Endothelial cell of umbilical vein (primary cell): Measurements from ENCODE around the gene CAPS. TPM values are rescaled to one million over a fixed set of nuclear protein-coding genes. Genes with fewer than 3 reads are reported as not detected.
A peak's percentile ranks its signal among the peaks of the same experiment; 100 is the strongest.

Experiments used
- BruUV-seq: library from RNA; stranded (reverse); fragments of 400-500 nt; replicated peaks from 2 replicates; lab custom pipeline; 2021; lab: Mats Ljungman, UMichigan
- CTCF ChIA-PET: fragments of 300-600, 350-600 bp; sonication (Branson Sonifier 250); formaldehyde crosslinking; loops from one replicate; lab custom pipeline; 2021; ENCODE audit warnings: antibody characterized with exemption, inconsistent platforms; lab: Charles Lee
- POLR2A ChIA-PET: fragments of 300-600, 350-600 bp; sonication (Branson Sonifier 250); formaldehyde crosslinking; loops from one replicate; lab custom pipeline; 2021; ENCODE audit warnings: antibody characterized with exemption, inconsistent platforms; lab: Charles Lee
- DNase-seq: peaks from one replicate; pipeline ENCODE4 v3.0.0-alpha.2; 2011; ENCODE audit warnings: low read depth, low spot score
- FAIRE-seq: peaks from 2 replicates; lab custom pipeline; 2011; peaks lifted over from hg19 to GRCh38; lab: Jason Lieb, UNC
- H2AFZ ChIP-seq: 2 replicates; pipeline ENCODE4 v1.6.0; 2012; ENCODE audit warnings: low read depth, low read length, control low read depth, inconsistent platforms
- H3K27ac ChIP-seq: 2 replicates; pipeline ENCODE4 v1.5.1; 2011; ENCODE audit warnings: low read depth, mild to moderate bottlenecking, control low read depth, low read length, moderate library complexity; ENCODE audit not compliant: insufficient read depth
- H3K27me3 ChIP-seq, 2 experiments: 2 replicates each; pipeline versions ENCODE4 v1.6.0 to v1.6.1; 2011; ENCODE audit warnings: low read length in 2 of 2, mixed read lengths in 1 of 2; ENCODE audit not compliant: control insufficient read depth in 2 of 2, insufficient read depth in 2 of 2
- H3K36me3 ChIP-seq, 2 experiments: 2 replicates in 1 of 2; 3 replicates in 1 of 2; pipeline ENCODE4 v1.5.1; 2011; ENCODE audit warnings: low read length in 2 of 2, mild to moderate bottlenecking in 1 of 2, moderate library complexity in 1 of 2; ENCODE audit not compliant: control insufficient read depth in 2 of 2, insufficient read depth in 2 of 2; ENCODE audit errors: extremely low read depth in 1 of 2
- H3K4me1 ChIP-seq: 3 replicates; pipeline ENCODE4 v1.5.1; 2011; ENCODE audit warnings: mild to moderate bottlenecking, low read length; ENCODE audit not compliant: control insufficient read depth, insufficient read depth; ENCODE audit errors: extremely low read depth
- H3K4me2 ChIP-seq: 2 replicates; pipeline ENCODE4 v1.6.1; 2011; ENCODE audit warnings: low read length, control low read depth, mixed read lengths; ENCODE audit not compliant: insufficient read depth
- H3K4me3 ChIP-seq, 3 experiments: fragments of 200-600 bp in 1 of 3; sonication (generic), shearing (Covaris generic) in 1 of 3; replicated peaks in 1 of 3; 2 replicates each; pipeline ENCODE4 v1.5.1; 2011 to 2016; ENCODE audit warnings: control low read depth in 3 of 3, low read length in 3 of 3, mild to moderate bottlenecking in 2 of 3, inconsistent platforms in 1 of 3, low read depth in 1 of 3, moderate library complexity in 1 of 3; ENCODE audit not compliant: insufficient read depth in 1 of 3
- H3K79me2 ChIP-seq: 2 replicates; pipeline ENCODE4 v1.6.0; 2012; ENCODE audit warnings: low read length, inconsistent platforms; ENCODE audit not compliant: control insufficient read depth, insufficient read depth
- H3K9ac ChIP-seq: replicated peaks from 2 replicates; pipeline ENCODE3; 2011; ENCODE audit warnings: low read length, control low read depth; ENCODE audit not compliant: insufficient read depth; ENCODE audit errors: extremely low read depth
- H3K9me1 ChIP-seq: replicated peaks from 3 replicates; pipeline ENCODE4 v1.6.0; 2011; ENCODE audit warnings: mild to moderate bottlenecking, low read length; ENCODE audit not compliant: control insufficient read depth, insufficient read depth; ENCODE audit errors: extremely low read depth
- H3K9me3 ChIP-seq: replicated peaks from 2 replicates; pipeline ENCODE4 v1.5.1; 2012; ENCODE audit warnings: low read length, inconsistent platforms; ENCODE audit not compliant: control insufficient read depth, insufficient read depth
- H4K20me1 ChIP-seq: replicated peaks from 2 replicates; pipeline ENCODE3; 2011; ENCODE audit warnings: mild to moderate bottlenecking, low read length; ENCODE audit not compliant: control insufficient read depth, insufficient read depth; ENCODE audit errors: extremely low read depth
- EZH2 ChIP-seq: IDR thresholded peaks from 2 replicates; pipeline ENCODE4 v1.6.1; 2012; ENCODE audit warnings: borderline replicate concordance, low read depth, mild to moderate bottlenecking, moderate library complexity, low read length, inconsistent platforms; ENCODE audit not compliant: severe bottlenecking
- JUN ChIP-seq: IDR thresholded peaks from 2 replicates; pipeline ENCODE4 v1.6.1; 2011; ENCODE audit warnings: borderline replicate concordance, low read depth; ENCODE audit not compliant: insufficient read length, insufficient read depth
- MAX ChIP-seq: IDR thresholded peaks from 2 replicates; pipeline ENCODE4 v1.6.1; 2011; ENCODE audit not compliant: insufficient read depth, insufficient read length
- POLR2A ChIP-seq: IDR thresholded peaks from 2 replicates; pipeline ENCODE4 v1.6.1; 2012; ENCODE audit warnings: low read depth, mild to moderate bottlenecking, control low read depth, low read length
- POLR2AphosphoS5 ChIP-seq: IDR thresholded peaks from 2 replicates; pipeline ENCODE4 v1.6.1; 2012; ENCODE audit warnings: low read depth, mild to moderate bottlenecking, control low read depth, low read length, moderate library complexity; ENCODE audit not compliant: insufficient read depth
- dilution Hi-C: fragments of 300-500 bp; cut with MboI; formaldehyde crosslinking; loops from one replicate; pipeline ENCODE4 v1.15.0; 2019; ENCODE audit warnings: low sequenced_read_pairs; ENCODE audit not compliant: extremely low pct_ligation_motif_present
- intact Hi-C: fragments of 100-400 bp; cut with micrococcal nuclease; formaldehyde crosslinking; loops from one replicate; pipeline ENCODE4 v1.10.0; 2022
- polyA plus RNA-seq, 4 experiments: library from polyadenylated mRNA; depleted of rRNA in 3 of 4; stranded (reverse) in 3 of 4; unstranded in 1 of 4; fragments of >200 nt; gene quantifications; 2 replicates each; pipeline versions ENCODE4 v1.2.1 to v1.2.3, GENCODE V29; 2011 to 2012; ENCODE audit warnings: missing spikeins in 1 of 4
- total RNA-seq: library from RNA; stranded (reverse); gene quantifications from 2 replicates; pipeline ENCODE4 v1.2.3, GENCODE V29; 2021

Gene CAPS
- total and polyA plus RNA-seq, 2 donors (not counting 3 experiments of a cell fraction or from before 2014, with no cell fraction given), result 6.9 to 8.9 TPM

GRCh38 chr19:5904352-5905113 lies 9.5 kb upstream of the CAPS start, which contains the start of gene VMAC:
TSS of gene VMAC (plus strand) at chr19:5904872. CDS start at chr19:5904891, 19 bp downstream.
- ChIA-PET POLR2A (interaction anchor here (0.5 to 3.0 kb wide), 7 partner anchors 31 to 595 kb away, joined by 3 to 14 read pairs (median 3); partner anchors contain the start of genes RPL36, SAFB and SAFB2), CTCF (interaction anchor here (0.6 to 3.5 kb wide), 5 partner anchors 30 to 184 kb away, joined by 3 to 37 read pairs (median 7); partner anchors contain the start of genes CATSPERD and LONP1)
- Histone ChIP-seq H3K36me3 (peaks cover 0 to 5% of the 10 kb centered on the region in 2 experiments), H2AFZ (peak within 1 kb of the TSS; percentile 69), H3K27ac (peak within 1 kb of the TSS; percentile 90), H3K4me3 (peak within 1 kb of the TSS; percentile 45 to 89 (median 86)), H3K9me1 (no peaks in the 10 kb centered on the region), H3K4me2 (peak within 1 kb of the TSS; percentile 87), H3K9me3 (no peaks in the 10 kb centered on the region), H4K20me1 (no peaks in the 10 kb centered on the region), H3K27me3 (no peaks in the 10 kb centered on the region), H3K9ac (peak within 1 kb of the TSS; percentile 99), H3K4me1 (peaks cover 8% of the 10 kb centered on the region), H3K79me2 (peaks cover 32% of the 10 kb centered on the region)
- FAIRE-seq (peak; percentile 100), DNase-seq (peak; percentile 100)
- intact Hi-C loops, result loop anchor here (1.0 to 10.0 kb wide), 7 partner anchors 58 to 210 kb away; partner anchors contain the start of genes CATSPERD, DUS3L, LONP1 and RANBP3
- TF ChIP-seq MAX (no peak), POLR2AphosphoS5 (peak; percentile 71), POLR2A (peak; percentile 56), JUN (no peak), EZH2 (no peak)
- no TSS peak for BruUV-seq
- dilution Hi-C loops, result no loop called here
